HG02623 (cell line): ENCODE data around the gene TPCN1.

Experiments
- ATAC-seq: cut with Tn5 transposase; IDR thresholded peaks from one replicate; pipeline ENCODE4 v1.9.1; 2021; ENCODE audit warnings: moderate library complexity; ENCODE audit not compliant: unreplicated experiment

TPCN1 gene

DNA sequence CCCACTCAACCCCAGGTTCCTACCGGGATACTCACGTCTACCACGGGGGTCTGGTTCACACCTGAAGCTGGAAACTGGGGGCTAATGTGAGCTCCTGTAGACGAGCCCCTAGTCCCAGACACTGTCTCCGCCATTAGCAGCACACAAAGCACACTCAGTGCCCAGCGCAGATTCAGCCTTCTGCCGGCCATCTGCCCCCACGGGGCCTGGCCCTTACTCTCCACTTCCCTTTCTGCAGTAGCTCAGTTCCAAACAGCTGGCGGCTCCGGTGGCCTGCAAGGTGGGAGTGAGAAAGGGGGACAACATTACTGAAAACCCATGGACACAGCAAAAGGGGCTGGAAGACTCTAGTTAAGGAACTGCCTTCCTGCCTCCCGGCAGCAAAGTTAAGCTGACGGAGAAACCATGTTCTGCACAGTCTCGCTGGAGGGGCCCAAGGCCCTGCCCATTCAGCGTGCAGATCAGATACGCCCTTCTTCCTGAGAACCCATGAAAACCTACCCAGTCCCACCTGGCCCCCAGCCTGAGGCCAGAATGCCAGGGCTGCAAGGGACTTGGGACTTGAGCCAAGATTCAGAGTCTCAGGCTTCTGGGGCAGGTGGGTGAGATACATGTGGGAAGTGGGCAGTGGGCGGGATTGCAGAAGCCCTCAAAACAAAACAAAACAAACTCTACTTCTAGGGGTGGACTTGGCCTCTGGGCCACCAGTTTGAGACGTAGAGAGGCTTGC is 111.6 kb downstream of the TPCN1 start:
- no peak for ATAC-seq

DNA sequence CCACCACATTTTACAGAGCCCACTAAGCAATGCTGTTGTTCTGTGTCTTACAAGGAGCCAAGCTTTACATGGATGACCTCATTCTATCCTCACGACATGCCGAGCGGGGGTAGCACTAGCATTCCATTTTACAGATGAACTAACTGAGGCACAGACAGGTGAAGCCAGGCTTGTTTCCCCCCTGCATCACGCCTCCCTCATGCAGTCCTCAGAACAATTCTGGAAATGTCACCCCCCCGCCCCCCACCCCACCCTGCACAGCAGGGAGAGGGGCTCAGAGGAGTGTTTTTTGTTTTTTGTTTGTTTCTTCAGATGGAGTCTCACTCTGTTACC is 112.1 kb downstream of the TPCN1 start:
- no peak for ATAC-seq

DNA sequence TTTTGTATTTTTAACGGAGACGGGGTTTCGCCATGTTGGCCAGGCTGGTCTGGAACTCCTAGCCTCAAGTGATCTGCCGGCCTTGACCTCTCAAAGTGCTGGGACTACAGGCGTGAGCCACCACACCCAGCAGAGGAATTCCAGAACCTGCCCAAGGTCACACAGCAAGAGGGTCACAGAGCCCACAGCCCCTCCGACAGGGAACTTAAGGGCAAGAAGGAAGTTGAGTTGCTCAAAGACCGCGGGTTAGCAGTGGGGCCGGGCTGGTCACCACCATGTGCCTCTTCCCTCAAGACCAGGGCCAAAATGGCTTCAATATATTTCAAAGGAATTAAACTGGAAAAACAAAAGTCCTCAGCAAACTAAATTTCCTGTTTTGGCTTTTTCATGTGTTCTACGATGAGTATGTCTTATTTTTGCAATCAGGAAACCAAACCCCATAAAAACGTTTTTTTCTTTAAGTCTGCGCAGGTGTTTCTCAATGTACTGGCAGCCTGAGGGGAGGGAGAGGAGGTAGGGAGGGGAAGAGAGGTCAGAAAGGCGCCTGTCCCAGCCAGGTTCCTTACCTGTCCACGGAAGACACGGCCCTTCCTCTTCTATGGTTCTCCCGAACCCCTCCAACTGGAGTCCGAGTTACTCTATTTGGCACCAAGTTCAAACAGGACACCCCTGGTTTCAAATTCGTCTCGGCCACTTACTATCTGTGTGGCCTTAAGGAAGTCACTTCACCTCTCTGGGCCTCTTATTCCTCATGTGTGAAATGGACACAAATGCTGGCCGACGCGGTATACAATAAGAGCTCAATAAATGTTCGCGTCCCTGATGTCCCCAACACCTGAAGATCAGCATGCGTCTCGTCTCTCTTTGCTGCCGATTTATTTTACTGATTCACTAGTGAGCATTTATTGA is 112.9 kb downstream of the TPCN1 start:
- ATAC-seq = peak; percentile 15

DNA sequence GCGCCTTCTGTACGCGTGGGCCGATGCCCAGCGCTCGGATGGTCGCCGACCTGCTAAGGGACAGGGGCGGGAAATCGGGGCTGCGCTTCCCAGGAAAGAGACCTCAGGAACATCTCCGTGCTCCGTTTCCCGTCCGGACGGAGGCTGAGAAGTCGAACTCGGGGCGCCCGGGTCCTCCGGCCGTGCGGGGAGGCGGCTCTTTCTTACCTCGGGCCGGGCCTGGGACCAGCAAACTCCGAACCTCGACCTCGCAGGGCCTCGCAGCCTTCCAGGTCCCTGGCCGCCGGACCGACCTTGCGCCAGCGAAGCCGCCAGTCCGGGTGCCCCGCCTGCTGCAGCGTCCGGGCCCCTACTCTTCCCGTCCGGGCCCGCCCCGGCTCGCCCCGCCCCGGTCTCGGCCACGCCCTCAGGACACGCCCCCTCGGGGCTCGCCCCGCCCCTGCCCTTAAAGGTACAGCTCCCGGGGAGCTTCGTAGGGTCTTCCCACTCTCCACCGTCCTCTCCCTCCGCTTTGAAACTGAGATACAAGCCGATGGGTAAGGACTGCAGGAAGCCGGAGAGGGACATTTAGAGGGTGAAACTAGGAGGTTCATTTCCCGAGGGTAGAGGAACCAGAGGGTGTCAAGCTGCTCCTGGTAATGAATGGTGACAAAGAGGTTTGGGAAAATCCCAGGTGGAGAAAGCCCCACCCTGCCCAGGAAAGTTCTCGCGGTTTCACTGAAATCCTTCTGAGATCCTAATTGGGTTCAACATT is 113.7 kb downstream of the TPCN1 start, which contains the start of gene SLC8B1:
SLC8B1 (minus strand) TSS at position 324 of the 754 bp plus-strand sequence. CDS start 2,231 bp downstream, outside the sequence.
- ATAC-seq = peak; percentile 94

DNA sequence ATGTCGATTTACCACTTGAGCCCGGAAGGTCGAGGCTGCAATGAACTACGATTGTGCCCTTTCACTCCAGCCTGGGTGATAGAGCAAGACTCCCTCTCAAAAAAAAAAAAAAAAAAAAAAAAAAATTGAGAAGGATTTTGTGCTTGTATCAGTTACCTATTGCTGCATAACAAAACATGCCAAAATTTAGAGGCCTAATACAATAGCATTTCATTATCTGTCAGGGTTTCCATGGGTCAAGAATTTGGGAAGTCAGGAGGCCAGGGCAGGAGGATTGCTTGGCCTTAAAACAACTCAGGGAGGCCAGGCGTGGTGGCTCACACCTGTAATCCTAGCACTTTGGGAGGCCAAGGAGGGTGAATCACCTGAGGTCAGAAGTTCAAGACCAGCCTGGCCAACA is 118.3 kb downstream of the TPCN1 start:
- no peak for ATAC-seq

DNA sequence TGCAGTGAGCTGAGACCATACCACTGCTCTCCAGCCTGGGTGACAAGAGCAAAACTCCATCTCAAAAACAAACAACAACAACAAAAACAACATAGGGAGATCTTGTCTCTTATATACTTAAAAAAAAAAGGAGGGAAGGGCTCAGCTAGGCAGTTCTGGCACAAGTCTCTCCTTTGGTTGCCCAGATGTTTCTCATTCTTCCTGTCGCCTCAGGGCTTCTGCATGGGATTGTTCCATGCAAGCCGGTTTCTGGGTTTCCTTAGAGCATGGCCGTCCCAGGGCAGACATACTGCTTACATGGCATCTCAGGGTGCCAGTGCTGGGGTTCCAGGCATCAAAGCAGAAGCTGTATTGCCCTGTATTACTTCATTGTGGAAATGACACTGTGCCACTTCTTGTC is 118.8 kb downstream of the TPCN1 start:
- no peak for ATAC-seq

DNA sequence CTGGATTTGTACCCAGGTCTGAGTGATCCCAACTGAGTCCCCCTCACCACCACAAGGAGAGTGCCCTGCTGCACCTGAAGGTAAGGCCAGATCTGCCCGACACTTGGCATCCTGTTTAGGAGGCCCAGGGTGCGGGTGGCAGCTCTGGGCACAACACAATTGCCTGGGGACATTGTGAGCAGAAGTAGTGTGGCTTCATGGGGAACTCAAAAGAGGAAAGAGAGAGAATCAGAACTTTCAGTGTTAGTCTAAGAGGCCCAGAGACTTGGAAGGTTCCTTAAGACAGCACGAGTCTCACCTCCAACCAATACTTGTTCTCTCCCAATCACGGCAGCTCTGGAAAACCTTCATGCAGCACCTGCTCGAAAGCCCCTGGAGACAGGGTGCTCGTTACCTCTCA is 120.3 kb downstream of the TPCN1 start:
- ATAC-seq = no peak

DNA sequence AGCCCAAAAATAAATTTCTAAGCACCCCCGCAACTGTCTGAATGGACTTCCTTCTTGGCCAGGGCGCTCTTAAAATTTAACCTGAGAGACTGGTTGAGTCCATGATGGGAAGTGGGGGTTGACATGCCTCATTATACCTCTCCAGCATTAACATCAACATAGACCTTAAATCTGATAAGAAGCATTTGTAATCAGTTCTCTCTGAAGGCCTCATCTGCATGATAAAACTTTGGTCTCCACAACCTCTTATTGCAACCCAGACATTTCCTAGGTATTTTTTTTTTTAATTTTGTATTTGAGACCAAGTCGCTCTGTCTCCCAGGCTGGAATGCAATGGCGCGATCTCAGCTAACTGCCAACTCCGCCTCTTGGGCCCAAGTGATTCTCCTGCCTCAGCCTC is 124.1 kb downstream of the TPCN1 start:
- ATAC-seq = no peak

DNA sequence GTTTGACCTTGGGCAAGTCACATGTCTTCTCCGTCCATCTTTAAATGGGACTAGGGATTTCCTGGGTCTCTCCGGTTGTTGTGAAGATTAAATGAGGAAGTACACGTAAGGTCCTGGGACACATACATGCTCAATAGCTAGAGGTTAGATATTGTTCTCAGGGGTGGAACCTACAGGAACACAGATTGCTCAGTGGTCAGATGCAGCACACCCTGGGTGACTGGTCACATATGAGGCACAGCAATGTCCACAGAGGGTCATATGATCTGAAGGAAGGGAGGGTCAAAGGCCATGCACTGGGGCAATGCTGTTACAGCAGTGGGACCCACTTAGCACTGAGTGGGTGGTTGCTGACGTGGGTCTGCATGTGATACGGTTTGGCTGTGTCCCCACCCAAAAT is 125.1 kb downstream of the TPCN1 start:
- no peak for ATAC-seq

DNA sequence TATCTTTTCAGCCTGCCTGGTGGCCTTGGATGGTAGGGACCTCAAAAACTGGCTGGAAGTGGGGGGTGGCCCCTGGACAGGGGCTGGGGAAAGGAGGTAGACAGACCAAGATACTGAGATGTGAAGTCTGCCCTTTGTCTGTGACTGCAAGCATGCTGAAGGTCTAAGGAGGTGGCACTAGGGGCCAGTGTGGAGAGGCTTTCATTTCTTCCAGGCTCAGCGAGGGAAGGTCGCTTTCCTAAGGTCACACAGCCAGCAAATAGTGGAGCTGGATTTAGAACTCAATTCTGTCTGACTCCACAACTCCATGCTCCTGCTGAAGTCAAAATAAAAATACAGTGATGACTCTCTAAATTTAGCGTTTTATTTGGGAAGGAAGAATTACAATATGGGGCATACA is 125.8 kb downstream of the TPCN1 start:
- ATAC-seq = no peak

DNA sequence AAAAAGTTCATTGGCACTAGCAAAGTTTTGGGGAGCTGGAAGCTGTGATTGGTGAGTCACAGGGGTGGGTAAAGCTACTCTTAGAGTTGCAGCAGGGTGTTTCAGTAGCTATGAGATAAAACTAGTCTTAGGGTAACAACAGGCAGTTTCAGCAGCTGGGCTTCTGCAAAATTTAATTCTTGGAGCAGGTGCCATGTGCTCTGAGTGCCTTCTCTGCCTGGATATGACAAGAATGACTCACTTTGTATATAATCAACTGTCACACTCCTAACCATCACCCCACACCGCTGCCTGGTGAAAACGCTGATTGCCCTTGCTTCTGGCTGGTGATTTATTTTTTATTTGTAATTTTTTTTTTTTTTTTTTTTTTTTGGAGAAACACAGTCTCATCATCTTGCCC is 126.6 kb downstream of the TPCN1 start:
- ATAC-seq = no peak
